Fibroblast of pulmonary artery (primary cell): ENCODE data around the gene KANSL2.
"Not testable (repeated sequence)": the region's sequence is repeated elsewhere in the genome, so short reads cannot be mapped to it uniquely, and the experiment has no call there.

ENCODE experiments used
- DNase-seq: peaks from one replicate; pipeline ENCODE4 v3.0.0-alpha.2; 2010; ENCODE audit warnings: low read depth
- H3K4me3 ChIP-seq: replicated peaks from 2 replicates; pipeline ENCODE4 v1.5.1; 2011; ENCODE audit warnings: low read depth, mild to moderate bottlenecking, control low read depth, low read length, moderate library complexity
- CTCF ChIP-seq: IDR thresholded peaks from 2 replicates; pipeline ENCODE4 v1.5.1; 2011; ENCODE audit warnings: mild to moderate bottlenecking, control low read depth, low read length, inconsistent platforms; ENCODE audit errors: missing control alignments

KANSL2 gene

GRCh38 chr12:48659863-48660262 is 22.2 kb downstream of the KANSL2 start:
- DNase-seq, result no peak
- no peak for TF ChIP-seq CTCF
- no peak overlapping the region for H3K4me3 ChIP-seq

- H3K4me3 ChIP-seq, result no peak overlapping the region
- no peak for DNase-seq
- no peak for TF ChIP-seq CTCF
Measured at GRCh38 chr12:48651681-48652080, 30.4 kb downstream of the KANSL2 start.

- not testable (repeated sequence) for DNase-seq, H3K4me3 ChIP-seq
Measured at GRCh38 chr12:48645354-48645753, 36.7 kb downstream of the KANSL2 start.

GRCh38 chr12:48643011-48643410 is 39.0 kb downstream of the KANSL2 start:
- H3K4me3 ChIP-seq, result no peak overlapping the region
- no peak for TF ChIP-seq CTCF
- no peak for DNase-seq

DNA sequence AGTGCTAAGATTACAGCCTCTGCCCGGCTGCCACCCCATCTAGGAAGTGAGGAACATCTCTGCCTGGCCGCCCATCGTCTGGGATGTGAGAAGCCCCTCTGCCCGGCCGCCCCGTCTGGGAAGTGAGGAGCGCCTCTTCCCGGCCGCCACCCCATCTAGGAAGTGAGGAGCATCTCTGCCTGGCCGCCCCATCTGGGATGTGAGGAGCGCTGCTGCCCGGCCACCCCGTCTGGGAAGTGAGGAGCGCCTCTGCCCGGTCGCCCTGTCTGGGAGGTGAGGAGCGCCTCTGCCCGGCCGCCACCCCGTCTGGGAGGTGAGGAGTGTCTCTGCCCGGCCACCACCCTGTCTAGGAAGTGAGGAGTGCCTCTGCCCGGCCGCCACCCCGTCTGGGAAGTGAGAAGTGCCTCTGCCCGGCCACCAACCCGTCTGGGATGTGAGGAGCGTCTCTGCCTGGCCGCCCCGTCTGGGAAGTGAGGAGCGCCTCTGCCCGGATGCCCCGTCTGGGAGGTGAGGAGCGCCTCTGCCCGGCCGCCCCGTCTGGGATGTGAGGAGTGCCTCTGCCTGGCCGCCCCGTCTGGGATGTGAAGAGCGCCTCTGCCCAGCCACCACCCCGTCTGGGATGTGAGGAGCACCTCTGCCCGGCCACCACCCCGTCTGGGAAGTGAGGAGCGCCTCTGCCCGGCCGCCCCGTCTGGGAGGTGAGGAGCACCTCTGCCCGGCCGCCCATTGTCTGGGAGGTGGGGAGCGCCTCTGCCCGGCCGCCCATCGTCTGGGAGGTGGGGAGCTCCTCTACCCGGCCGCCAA is 40.1 kb downstream of the KANSL2 start:
- not testable (repeated sequence) for DNase-seq, H3K4me3 ChIP-seq

- H3K4me3 ChIP-seq, result no peak overlapping the region
- no peak for DNase-seq
- TF ChIP-seq CTCF, result no peak
Measured at GRCh38 chr12:48640854-48641253, 41.2 kb downstream of the KANSL2 start.

DNA sequence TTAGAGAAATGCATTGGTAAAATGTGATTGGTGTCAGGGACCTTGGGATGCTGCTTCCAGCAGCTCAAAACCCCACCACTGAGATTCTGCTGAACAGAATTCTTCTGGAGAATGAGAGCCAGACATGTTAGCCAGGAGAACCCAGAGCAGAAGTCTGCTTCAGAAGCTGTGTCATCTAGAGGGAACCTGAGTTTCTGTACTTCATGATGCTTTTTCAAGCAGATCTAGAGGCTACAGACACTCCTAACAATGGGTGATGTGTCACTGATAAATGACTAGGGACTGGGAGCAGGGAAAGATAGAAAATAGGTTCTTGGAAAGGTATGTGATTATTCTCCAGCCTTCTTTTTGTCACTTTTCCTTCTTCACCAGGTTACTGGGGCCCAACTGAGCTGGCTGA is 41.6 kb downstream of the KANSL2 start:
- H3K4me3 ChIP-seq, result no peak overlapping the region
- no peak for DNase-seq
- TF ChIP-seq CTCF, result no peak

- H3K4me3 ChIP-seq, result no peak overlapping the region
- TF ChIP-seq CTCF, result no peak
- no peak for DNase-seq
Measured at GRCh38 chr12:48631071-48631470, 51.0 kb downstream of the KANSL2 start.
